PC-9 (cell line): ENCODE results near the gene FOXP2.

Experiments used
- EZH2 ChIP-seq: fragments of 200-600 bp; sonication (generic); IDR thresholded peaks from 2 replicates; pipeline ENCODE4 v1.8.0; 2017; ENCODE audit warnings: antibody characterized with exemption, low read depth
- TF ChIP-seq, protein P1 (sequence below): fragments of 200-600 bp; sonication (generic); conservative IDR thresholded peaks from 2 replicates; pipeline ENCODE4 v1.6.1; 2017; ENCODE audit warnings: mixed run types, antibody characterized with exemption, mild to moderate bottlenecking, moderate library complexity

GRCh38 chr7:114402876-114403635 lies 11.6 kb upstream of the FOXP2 start:
- TF ChIP-seq, protein P1, sequence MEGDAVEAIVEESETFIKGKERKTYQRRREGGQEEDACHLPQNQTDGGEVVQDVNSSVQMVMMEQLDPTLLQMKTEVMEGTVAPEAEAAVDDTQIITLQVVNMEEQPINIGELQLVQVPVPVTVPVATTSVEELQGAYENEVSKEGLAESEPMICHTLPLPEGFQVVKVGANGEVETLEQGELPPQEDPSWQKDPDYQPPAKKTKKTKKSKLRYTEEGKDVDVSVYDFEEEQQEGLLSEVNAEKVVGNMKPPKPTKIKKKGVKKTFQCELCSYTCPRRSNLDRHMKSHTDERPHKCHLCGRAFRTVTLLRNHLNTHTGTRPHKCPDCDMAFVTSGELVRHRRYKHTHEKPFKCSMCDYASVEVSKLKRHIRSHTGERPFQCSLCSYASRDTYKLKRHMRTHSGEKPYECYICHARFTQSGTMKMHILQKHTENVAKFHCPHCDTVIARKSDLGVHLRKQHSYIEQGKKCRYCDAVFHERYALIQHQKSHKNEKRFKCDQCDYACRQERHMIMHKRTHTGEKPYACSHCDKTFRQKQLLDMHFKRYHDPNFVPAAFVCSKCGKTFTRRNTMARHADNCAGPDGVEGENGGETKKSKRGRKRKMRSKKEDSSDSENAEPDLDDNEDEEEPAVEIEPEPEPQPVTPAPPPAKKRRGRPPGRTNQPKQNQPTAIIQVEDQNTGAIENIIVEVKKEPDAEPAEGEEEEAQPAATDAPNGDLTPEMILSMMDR, result no peak
- no peak for TF ChIP-seq EZH2
